Fibroblast of lung (primary cell): ENCODE data around the gene SBF2. TPM values are rescaled to one million over a fixed set of nuclear protein-coding genes. Genes with fewer than 3 reads are reported as not detected.

Experiments
- DNase-seq, 2 donors: peaks; one replicate each; pipeline versions ENCODE4 v3.0.0 to v3.0.0-alpha.2; 2010; ENCODE audit warnings: low read depth in 2 of 2
- H2AFZ ChIP-seq: 2 replicates; pipeline ENCODE4 v1.5.1; 2012; ENCODE audit warnings: low read length, control low read depth, inconsistent platforms
- H3K27ac ChIP-seq: 2 replicates; pipeline ENCODE4 v1.5.1; 2011; ENCODE audit warnings: low read length, control low read depth; ENCODE audit not compliant: insufficient read depth
- H3K27me3 ChIP-seq: 2 replicates; pipeline ENCODE4 v1.5.1; 2011; ENCODE audit warnings: mild to moderate bottlenecking, low read length; ENCODE audit not compliant: control insufficient read depth, insufficient read depth
- H3K36me3 ChIP-seq: 2 replicates; pipeline ENCODE4 v1.5.1; 2011; ENCODE audit warnings: low read length; ENCODE audit not compliant: control insufficient read depth, insufficient read depth
- H3K4me1 ChIP-seq: 2 replicates; pipeline ENCODE4 v1.5.1; 2011; ENCODE audit warnings: low read length; ENCODE audit not compliant: control insufficient read depth, insufficient read depth; ENCODE audit errors: extremely low read depth
- H3K4me2 ChIP-seq: 2 replicates; pipeline ENCODE4 v1.5.1; 2011; ENCODE audit warnings: low read length, control low read depth; ENCODE audit not compliant: insufficient read depth; ENCODE audit errors: extremely low read depth
- H3K4me3 ChIP-seq, 4 experiments: fragments of 200-600 bp in 1 of 4; sonication (generic) in 1 of 4; replicated peaks in 1 of 4; 2 replicates each; pipeline ENCODE4 v1.5.1; 2011 to 2016; ENCODE audit warnings: low read length in 4 of 4, low read depth in 3 of 4, mild to moderate bottlenecking in 3 of 4, control low read depth in 2 of 4, inconsistent platforms in 1 of 4, mixed read lengths in 1 of 4; ENCODE audit not compliant: insufficient read depth in 1 of 4; ENCODE audit errors: control extremely low read depth in 1 of 4
- H3K79me2 ChIP-seq: 2 replicates; pipeline ENCODE4 v1.5.1; 2012; ENCODE audit warnings: mild to moderate bottlenecking, low read length, inconsistent platforms; ENCODE audit not compliant: control insufficient read depth, insufficient read depth
- H3K9ac ChIP-seq: 2 replicates; pipeline ENCODE4 v1.5.1; 2011; ENCODE audit warnings: mild to moderate bottlenecking, low read length, control low read depth; ENCODE audit not compliant: insufficient read depth
- H3K9me3 ChIP-seq: 2 replicates; pipeline ENCODE4 v1.5.1; 2012; ENCODE audit warnings: low read depth, low read length; ENCODE audit not compliant: control insufficient read depth, insufficient read depth
- H4K20me1 ChIP-seq: 2 replicates; pipeline ENCODE4 v1.5.1; 2011; ENCODE audit warnings: low read length; ENCODE audit not compliant: control insufficient read depth, insufficient read depth; ENCODE audit errors: extremely low read depth
- EZH2 ChIP-seq: IDR thresholded peaks from 2 replicates; pipeline ENCODE4 v1.5.1; 2012; ENCODE audit warnings: low read length, control low read depth, mild to moderate bottlenecking; ENCODE audit errors: missing control alignments
- polyA plus RNA-seq, 2 donors: library from polyadenylated mRNA; depleted of rRNA in 1 of 2; stranded (reverse) in 1 of 2; unstranded in 1 of 2; fragments of >200 nt; gene quantifications; 2 replicates each; pipeline ENCODE4 v1.2.1, GENCODE V29; 2011 to 2012; ENCODE audit warnings: missing spikeins in 1 of 2
- total RNA-seq: library from RNA; depleted of rRNA; stranded (reverse); fragments of >200 nt; gene quantifications from 2 replicates; pipeline ENCODE4 v1.2.1, GENCODE V29; 2014
- TF ChIP-seq, protein P1 (sequence below), 2 donors: IDR thresholded peaks in 1 of 2; conservative IDR thresholded peaks in 1 of 2; 1 replicate in 1 of 2; 2 replicates in 1 of 2; pipeline ENCODE4 v1.5.1; 2011 to 2012; ENCODE audit warnings: low read length in 2 of 2, control low read depth in 1 of 2, inconsistent platforms in 1 of 2, low read depth in 1 of 2, mild to moderate bottlenecking in 1 of 2

The SBF2 gene
- total and polyA plus RNA-seq, 2 donors (not counting 1 experiment from before 2014, with no cell fraction given), result 69.4 to 95.9 TPM

DNA sequence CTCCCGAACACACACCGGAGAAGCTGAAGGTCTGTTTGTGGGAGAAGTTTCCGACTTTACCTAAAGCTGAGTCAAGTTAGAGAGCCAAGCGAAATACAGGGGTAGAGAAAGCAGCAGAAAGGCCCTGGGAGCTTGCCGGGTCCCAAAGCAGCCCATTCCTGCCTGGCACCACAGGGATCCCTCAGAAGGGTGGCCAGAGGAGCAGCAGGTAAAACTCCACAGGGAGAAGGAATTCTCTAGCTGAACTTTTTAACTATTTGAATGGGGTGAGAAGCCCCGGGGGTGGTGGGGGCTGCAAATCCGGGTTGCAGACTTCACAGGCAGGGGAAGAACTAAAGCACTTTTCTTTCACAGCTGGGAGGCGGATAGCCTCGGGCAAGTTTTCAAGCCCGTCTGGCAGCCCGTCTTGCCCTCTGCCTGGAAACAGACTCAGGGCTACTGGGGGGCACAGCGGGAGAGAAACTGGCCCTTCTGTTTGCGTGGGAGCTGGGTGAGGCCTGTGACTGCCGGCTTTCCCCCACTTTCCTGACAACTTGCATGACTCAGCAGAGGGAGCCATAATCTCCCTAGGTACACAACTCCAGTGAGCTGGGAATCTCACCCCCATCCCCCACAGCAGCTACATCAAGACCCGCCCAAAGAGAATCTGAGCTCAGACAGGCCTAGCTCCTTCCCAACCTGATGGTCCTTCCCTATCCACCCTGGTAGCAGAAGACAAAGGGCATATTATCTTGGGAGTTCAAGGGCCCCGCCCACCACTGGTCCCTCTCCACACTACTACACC lies 311.0 kb downstream of the SBF2 start:
- no peaks in the 10 kb centered on the region for H4K20me1 ChIP-seq
- H3K4me3 ChIP-seq, result no peak overlapping the region
- peaks cover 2% of the 10 kb centered on the region for H3K4me1 ChIP-seq
- H2AFZ ChIP-seq, result no peak overlapping the region
- H3K27me3 ChIP-seq, result no peaks in the 10 kb centered on the region
- TF ChIP-seq, protein P1, sequence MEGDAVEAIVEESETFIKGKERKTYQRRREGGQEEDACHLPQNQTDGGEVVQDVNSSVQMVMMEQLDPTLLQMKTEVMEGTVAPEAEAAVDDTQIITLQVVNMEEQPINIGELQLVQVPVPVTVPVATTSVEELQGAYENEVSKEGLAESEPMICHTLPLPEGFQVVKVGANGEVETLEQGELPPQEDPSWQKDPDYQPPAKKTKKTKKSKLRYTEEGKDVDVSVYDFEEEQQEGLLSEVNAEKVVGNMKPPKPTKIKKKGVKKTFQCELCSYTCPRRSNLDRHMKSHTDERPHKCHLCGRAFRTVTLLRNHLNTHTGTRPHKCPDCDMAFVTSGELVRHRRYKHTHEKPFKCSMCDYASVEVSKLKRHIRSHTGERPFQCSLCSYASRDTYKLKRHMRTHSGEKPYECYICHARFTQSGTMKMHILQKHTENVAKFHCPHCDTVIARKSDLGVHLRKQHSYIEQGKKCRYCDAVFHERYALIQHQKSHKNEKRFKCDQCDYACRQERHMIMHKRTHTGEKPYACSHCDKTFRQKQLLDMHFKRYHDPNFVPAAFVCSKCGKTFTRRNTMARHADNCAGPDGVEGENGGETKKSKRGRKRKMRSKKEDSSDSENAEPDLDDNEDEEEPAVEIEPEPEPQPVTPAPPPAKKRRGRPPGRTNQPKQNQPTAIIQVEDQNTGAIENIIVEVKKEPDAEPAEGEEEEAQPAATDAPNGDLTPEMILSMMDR (conservative IDR thresholded peaks at IDR 0.05 in 1 of 2, IDR thresholded peaks at IDR 0.05 in 1 of 2; ENCODE audit: low read depth in 1 of 2, low read length in 2 of 2), result no peak
- no peak for TF ChIP-seq EZH2
- DNase-seq, result peak; percentile 25 to 65
- no peak overlapping the region for H3K27ac ChIP-seq
- H3K9me3 ChIP-seq, result no peaks in the 10 kb centered on the region
- H3K9ac ChIP-seq, result no peak overlapping the region
- no peak overlapping the region for H3K4me2 ChIP-seq
- no peaks in the 10 kb centered on the region for H3K79me2 ChIP-seq
- no peaks in the 10 kb centered on the region for H3K36me3 ChIP-seq

DNA sequence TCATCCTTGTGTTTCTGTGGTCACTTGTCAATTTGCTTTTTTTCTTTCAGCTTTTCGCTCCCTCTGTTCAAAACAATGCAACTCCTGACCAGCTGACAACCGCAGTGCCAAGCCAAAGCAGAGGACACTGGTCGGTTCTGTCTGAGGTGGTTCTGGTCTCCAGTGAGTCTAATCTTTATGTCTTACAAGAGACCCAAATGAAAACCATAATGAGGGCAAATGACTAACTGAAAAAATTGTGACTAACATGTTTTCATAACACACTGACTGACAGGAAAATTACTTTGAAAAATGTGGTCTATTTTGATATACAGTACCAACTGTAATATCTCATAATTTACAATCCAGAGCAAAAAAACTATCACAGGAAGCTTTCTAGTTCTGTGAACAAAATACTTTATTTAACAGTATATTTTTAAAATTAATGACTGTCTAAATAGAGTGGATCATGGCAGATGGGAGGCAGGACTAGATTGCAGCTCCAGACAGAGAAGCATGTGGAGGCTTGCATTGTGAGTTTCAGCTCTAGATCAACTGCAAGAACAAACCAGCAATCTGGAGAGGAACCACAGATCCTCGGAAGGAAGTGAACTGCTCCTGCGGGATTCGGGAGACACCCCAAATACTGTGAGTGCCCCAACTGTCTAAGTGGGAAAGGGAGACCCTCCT lies 311.8 kb downstream of the SBF2 start:
- Histone ChIP-seq H3K27me3 (no peaks in the 10 kb centered on the region), H3K4me3 (no peak overlapping the region), H3K27ac (no peak overlapping the region), H3K4me1 (peaks cover 2% of the 10 kb centered on the region), H3K36me3 (no peaks in the 10 kb centered on the region), H3K79me2 (no peaks in the 10 kb centered on the region), H3K9ac (no peak overlapping the region), H3K4me2 (no peak overlapping the region), H2AFZ (no peak overlapping the region), H4K20me1 (no peaks in the 10 kb centered on the region), H3K9me3 (no peaks in the 10 kb centered on the region)
- no peak for TF ChIP-seq EZH2
- TF ChIP-seq, protein P1 (conservative IDR thresholded peaks at IDR 0.05 in 1 of 2, IDR thresholded peaks at IDR 0.05 in 1 of 2; ENCODE audit: low read depth in 1 of 2, low read length in 2 of 2), result no peak
- DNase-seq, result peak in 1 of 2 donors; percentile 53

DNA sequence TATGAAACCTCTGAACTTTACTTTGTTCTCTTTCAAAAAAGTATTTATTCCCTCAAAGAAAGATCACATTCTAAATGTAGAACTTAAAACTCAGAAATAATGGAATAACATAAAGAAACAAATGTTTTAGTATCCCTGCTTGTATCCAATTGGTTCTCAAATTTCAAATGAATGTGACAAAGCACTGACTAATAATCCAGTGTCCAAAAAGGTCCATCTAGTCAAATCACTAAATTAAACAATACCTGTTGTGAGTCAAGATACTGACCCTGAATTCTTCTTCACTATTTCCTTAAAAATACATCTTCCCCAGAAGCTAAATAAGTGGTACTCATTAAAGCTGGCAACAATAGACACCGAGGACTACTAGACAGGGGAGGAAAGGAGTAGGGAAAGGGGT lies 313.1 kb downstream of the SBF2 start:
- Histone ChIP-seq H3K4me1 (peaks cover 2% of the 10 kb centered on the region), H3K79me2 (no peaks in the 10 kb centered on the region), H3K36me3 (no peaks in the 10 kb centered on the region), H3K9me3 (no peaks in the 10 kb centered on the region), H3K9ac (no peak overlapping the region), H2AFZ (no peak overlapping the region), H3K27ac (no peak overlapping the region), H3K27me3 (no peaks in the 10 kb centered on the region), H3K4me2 (no peak overlapping the region), H4K20me1 (no peaks in the 10 kb centered on the region), H3K4me3 (no peak overlapping the region)
- TF ChIP-seq EZH2, result no peak
- TF ChIP-seq, protein P1 (conservative IDR thresholded peaks at IDR 0.05 in 1 of 2, IDR thresholded peaks at IDR 0.05 in 1 of 2; ENCODE audit: low read depth in 1 of 2, low read length in 2 of 2), result no peak
- DNase-seq, result no peak
